IMR-90 (cell line): ENCODE results near the gene FBLIM1. TPM values are rescaled to one million over a fixed set of nuclear protein-coding genes. Genes with fewer than 3 reads are reported as not detected.
A peak's percentile ranks its signal among the peaks of the same experiment; 100 is the strongest.

ENCODE experiments used
- ATAC-seq: fragments of 200-7000 bp; cut with Tn5 transposase; 2 replicates; pipeline ENCODE4 v1.9.1; 2020; ENCODE audit warnings: low read depth, mild to moderate bottlenecking, moderate library complexity
- BruUV-seq: library from RNA; stranded (reverse); fragments of 400-500 nt; replicated peaks from 2 replicates; lab custom pipeline; 2021; lab: Mats Ljungman, UMichigan
- CTCF ChIA-PET: fragments of 300-600 bp; formaldehyde crosslinking; extraction: SDS; loops from one replicate; lab custom pipeline; 2021; ENCODE audit warnings: antibody characterized with exemption; lab: Yijun Ruan, JAX
- POLR2A ChIA-PET: fragments of 300-600 bp; sonication (Branson Sonifier 250); formaldehyde crosslinking; loops from one replicate; lab custom pipeline; 2022; ENCODE audit warnings: antibody characterized with exemption; ENCODE audit not compliant: unreplicated experiment; lab: Charles Lee
- DNase-seq: peaks from one replicate; pipeline ENCODE4 v3.0.0; 2013
- H2AFZ ChIP-seq: replicated peaks from 2 replicates; pipeline ENCODE3; 2013; ENCODE audit warnings: low read length, mild to moderate bottlenecking; ENCODE audit not compliant: poor library complexity
- H2AK5ac ChIP-seq: 2 replicates; pipeline ENCODE4 v1.6.1; 2013; ENCODE audit warnings: low read depth, low read length, inconsistent platforms
- H2AK9ac ChIP-seq: replicated peaks from 2 replicates; pipeline ENCODE3; 2013; ENCODE audit warnings: mild to moderate bottlenecking, low read depth, low read length, moderate library complexity; ENCODE audit not compliant: poor library complexity
- H2BK120ac ChIP-seq: 2 replicates; pipeline ENCODE4 v1.6.1; 2013; ENCODE audit warnings: low read depth, low read length, inconsistent platforms
- H2BK15ac ChIP-seq: 3 replicates; pipeline ENCODE4 v1.6.1; 2013; ENCODE audit warnings: low read depth, low read length, inconsistent platforms
- H2BK20ac ChIP-seq: 2 replicates; pipeline ENCODE4 v1.6.1; 2013; ENCODE audit warnings: low read depth, mild to moderate bottlenecking, inconsistent platforms, low read length, moderate library complexity
- H2BK5ac ChIP-seq: 2 replicates; pipeline ENCODE4 v1.6.1; 2013; ENCODE audit warnings: mild to moderate bottlenecking, low read depth, low read length, inconsistent platforms; ENCODE audit not compliant: poor library complexity, severe bottlenecking
- H3K14ac ChIP-seq: replicated peaks from 2 replicates; pipeline ENCODE4 v1.6.1; 2013; ENCODE audit warnings: low read depth, low read length, inconsistent platforms
- H3K18ac ChIP-seq: 2 replicates; pipeline ENCODE4 v1.6.1; 2013; ENCODE audit warnings: low read depth, low read length, control low read depth
- H3K23ac ChIP-seq: 2 replicates; pipeline ENCODE4 v1.6.1; 2013; ENCODE audit warnings: low read depth, low read length, inconsistent platforms
- H3K27ac ChIP-seq: 2 replicates; pipeline ENCODE4 v1.5.1; 2013; ENCODE audit warnings: mild to moderate bottlenecking, control low read depth, low read length; ENCODE audit not compliant: insufficient read depth
- H3K27me3 ChIP-seq: 2 replicates; pipeline ENCODE4 v1.6.1; 2013; ENCODE audit warnings: low read length; ENCODE audit not compliant: control insufficient read depth, insufficient read depth
- H3K36me3 ChIP-seq: 2 replicates; pipeline ENCODE4 v1.6.1; 2013; ENCODE audit warnings: low read length, mixed read lengths; ENCODE audit not compliant: control insufficient read depth, insufficient read depth
- H3K4ac ChIP-seq: 2 replicates; pipeline ENCODE4 v1.6.1; 2013; ENCODE audit warnings: low read depth, low read length, inconsistent platforms
- H3K4me1 ChIP-seq: 2 replicates; pipeline ENCODE4 v1.6.1; 2013; ENCODE audit warnings: low read length, mixed read lengths; ENCODE audit not compliant: control insufficient read depth, insufficient read depth
- H3K4me2 ChIP-seq: 2 replicates; pipeline ENCODE4 v1.6.1; 2013; ENCODE audit warnings: low read depth, mild to moderate bottlenecking, control low read depth, low read length, moderate library complexity
- H3K4me3 ChIP-seq: 2 replicates; pipeline ENCODE4 v1.5.1; 2013; ENCODE audit warnings: low read depth, mild to moderate bottlenecking, control low read depth, low read length, moderate library complexity; ENCODE audit not compliant: insufficient read depth
- H3K56ac ChIP-seq: 2 replicates; pipeline ENCODE4 v1.6.1; 2013; ENCODE audit warnings: low read length, inconsistent platforms; ENCODE audit not compliant: insufficient read depth; ENCODE audit errors: extremely low read depth
- H3K79me1 ChIP-seq, 2 experiments: 2 replicates each; pipeline ENCODE4 v1.6.1; 2013; ENCODE audit warnings: low read length in 2 of 2, inconsistent platforms in 1 of 2, low read depth in 1 of 2
- H3K9ac ChIP-seq: 2 replicates; pipeline ENCODE4 v1.6.1; 2013; ENCODE audit warnings: low read depth, low read length, control low read depth
- H3K9me1 ChIP-seq: 2 replicates; pipeline ENCODE4 v1.6.1; 2013; ENCODE audit warnings: low read length, inconsistent platforms; ENCODE audit not compliant: insufficient read depth
- H3K9me3 ChIP-seq: 2 replicates; pipeline ENCODE4 v1.6.1; 2013; ENCODE audit warnings: low read length; ENCODE audit not compliant: control insufficient read depth, insufficient read depth
- H4K20me1 ChIP-seq: 2 replicates; pipeline ENCODE4 v1.6.1; 2013; ENCODE audit warnings: low read length, inconsistent platforms; ENCODE audit not compliant: insufficient read depth
- H4K5ac ChIP-seq: 2 replicates; pipeline ENCODE4 v1.6.1; 2013; ENCODE audit warnings: mild to moderate bottlenecking, low read depth, low read length, control low read depth
- H4K8ac ChIP-seq, 2 experiments: 2 replicates each; pipeline ENCODE4 v1.6.1; 2013; ENCODE audit warnings: low read depth in 2 of 2, low read length in 2 of 2, control low read depth in 1 of 2, inconsistent platforms in 1 of 2
- H4K91ac ChIP-seq: 2 replicates; pipeline ENCODE4 v1.6.1; 2013; ENCODE audit warnings: low read depth, low read length, inconsistent platforms; ENCODE audit not compliant: insufficient read depth
- MAFK ChIP-seq: IDR thresholded peaks from 2 replicates; pipeline ENCODE4 v1.6.1; 2012; ENCODE audit warnings: low read depth, low read length, improper control_type of control experiment
- WGBS, 2 experiments: methylation state at CpG; one replicate each; pipeline versions ENCODE4 v1.1.5 to v1.1.7; 2013; ENCODE audit warnings: missing lambda C conversion rate in 2 of 2; ENCODE audit not compliant: insufficient read length in 1 of 2; ENCODE audit errors: extremely low coverage in 2 of 2; 5-methylcytosine and 5-hydroxymethylcytosine counted together
- dilution Hi-C: fragments of 300-500 bp; cut with HindIII; formaldehyde crosslinking; loops from one replicate; pipeline ENCODE4 v1.14.3; 2018; ENCODE audit warnings: low sequenced_read_pairs; ENCODE audit not compliant: unreplicated experiment
- in situ Hi-C: fragments of 300-500 bp; cut with MboI; formaldehyde crosslinking; loops from 3 replicates; pipeline ENCODE4 v1.14.3; 2019; ENCODE audit warnings: low sequenced_read_pairs, inconsistent platforms, mixed read lengths
- intact Hi-C: fragments of 100-400 bp; cut with micrococcal nuclease; formaldehyde crosslinking; loops from 2 replicates; pipeline ENCODE4 v1.10.0; 2022
- polyA plus RNA-seq, 3 experiments: library from polyadenylated mRNA; depleted of rRNA; stranded (reverse); fragments of >200 nt; gene quantifications; 2 replicates each; pipeline ENCODE4 v1.2.3, GENCODE V29; 2012; ENCODE audit warnings: low replicate concordance in 1 of 3
- total RNA-seq: library from RNA; depleted of rRNA; stranded (reverse); fragments of >200 nt; gene quantifications from 2 replicates; pipeline ENCODE4 v1.2.3, GENCODE V29; 2012

FBLIM1 gene
- total and polyA plus RNA-seq, 2 of the 4 experiments (the other 2 are of a cell fraction), result 52.2 to 140 TPM

- 100% methylated on average over 4 of the region's 10 CpGs; no CpG with 5 or more reads in 1 of the 2 experiments for WGBS, 2 experiments
- DNase-seq (no peak), ATAC-seq (no peak)
- H2BK15ac ChIP-seq, result 0 out of 3 replicates have a peak overlapping the region, but pooled peaks have one; percentile 44
- no peak overlapping the region; the same call in 1 of the 2 replicates for H4K5ac ChIP-seq
- H4K8ac ChIP-seq, result peak overlapping the region; percentile 81 to 88; a peak in 2 of 4 replicates
- peak overlapping the region; percentile 45; the same call in 1 of the 2 replicates for H2BK20ac ChIP-seq
- H2BK120ac ChIP-seq, result peak overlapping the region; percentile 72
- no TSS peak for BruUV-seq
- no peak overlapping the region for H3K56ac ChIP-seq
- H3K4me1 ChIP-seq, result peaks cover 8% of the 10 kb centered on the region
- no peak overlapping the region for H3K9ac ChIP-seq
- peaks cover 5% of the 10 kb centered on the region for H3K9me1 ChIP-seq
- H3K14ac ChIP-seq, result no peak overlapping the region; the same call in 1 of the 2 replicates
- dilution Hi-C loops (no loop called here), in situ Hi-C loops (no loop called here), intact Hi-C loops (no loop called here)
- no peak overlapping the region for H3K23ac ChIP-seq
- H3K9me3 ChIP-seq, result no peaks in the 10 kb centered on the region
- no peak overlapping the region for H2BK5ac ChIP-seq
- H2AK5ac ChIP-seq, result peak overlapping the region; percentile 69
- H3K4ac ChIP-seq, result peak overlapping the region; percentile 82; the same call in 1 of the 2 replicates
- POLR2A ChIA-PET, result no interaction called here
- H3K36me3 ChIP-seq, result no peaks in the 10 kb centered on the region
- no peak overlapping the region for H3K27ac ChIP-seq
- H2AK9ac ChIP-seq, result peak overlapping the region; percentile 86
- no peak overlapping the region for H3K4me2 ChIP-seq
- no peak overlapping the region for H3K18ac ChIP-seq
- TF ChIP-seq MAFK, result no peak
- peak overlapping the region; percentile 79 for H4K91ac ChIP-seq
- H3K4me3 ChIP-seq, result no peak overlapping the region
- H4K20me1 ChIP-seq, result no peaks in the 10 kb centered on the region
- no peaks in the 10 kb centered on the region for H3K79me1 ChIP-seq
- CTCF ChIA-PET, result no interaction called here
- no peaks in the 10 kb centered on the region for H3K27me3 ChIP-seq
- H2AFZ ChIP-seq, result peak overlapping the region; percentile 85
Measured at GRCh38 chr1:15748690-15749398, 9.8 kb upstream of the FBLIM1 start.
